Stimulated activated CD8-positive, alpha-beta memory T cell treated with anti-CD3 and anti-CD28 coated beads, Interleukin-4, amount 100 ng/mL, for 48 hours (primary cell): ENCODE results near the gene SHANK3.
A peak's percentile ranks its signal among the peaks of the same experiment; 100 is the strongest.

Experiments
- DNase-seq: peaks from one replicate; pipeline ENCODE4 v3.0.0-alpha.2; 2020

SHANK3 gene

GRCh38 chr22:50678651-50679521 lies 6.3 kb downstream of the SHANK3 start:
- no peak for DNase-seq

- no peak for DNase-seq
Measured at GRCh38 chr22:50683086-50683993, 10.7 kb downstream of the SHANK3 start.

GRCh38 chr22:50683994-50684371 lies 11.4 kb downstream of the SHANK3 start:
- DNase-seq, result no peak

- DNase-seq, result peak; percentile 7
Measured at GRCh38 chr22:50684501-50684900, 11.9 kb downstream of the SHANK3 start.

- no peak for DNase-seq
Measured at GRCh38 chr22:50684986-50685385, 12.4 kb downstream of the SHANK3 start.

GRCh38 chr22:50686794-50687193 lies 14.2 kb downstream of the SHANK3 start:
- DNase-seq, result peak; percentile 9

GRCh38 chr22:50687829-50688228 lies 15.2 kb downstream of the SHANK3 start:
- peak; percentile 13 for DNase-seq

GRCh38 chr22:50688448-50688847 lies 15.8 kb downstream of the SHANK3 start:
- DNase-seq, result peak; percentile 21

GRCh38 chr22:50691521-50691920 lies 18.9 kb downstream of the SHANK3 start:
- peak; percentile 54 for DNase-seq

GRCh38 chr22:50693462-50693861 lies 20.8 kb downstream of the SHANK3 start:
- no peak for DNase-seq

- DNase-seq, result no peak
Measured at GRCh38 chr22:50694099-50694605, 21.5 kb downstream of the SHANK3 start.

- DNase-seq, result no peak
Measured at GRCh38 chr22:50694766-50695420, 22.3 kb downstream of the SHANK3 start.

- no peak for DNase-seq
Measured at GRCh38 chr22:50695421-50696250, 23.0 kb downstream of the SHANK3 start.

- DNase-seq, result no peak
Measured at GRCh38 chr22:50696251-50696798, 23.7 kb downstream of the SHANK3 start.

- no peak for DNase-seq
Measured at GRCh38 chr22:50696799-50697561, 24.4 kb downstream of the SHANK3 start.

- DNase-seq, result no peak
Measured at GRCh38 chr22:50697667-50698506, 25.3 kb downstream of the SHANK3 start.

GRCh38 chr22:50698546-50698945 lies 25.9 kb downstream of the SHANK3 start:
- DNase-seq, result no peak

GRCh38 chr22:50699001-50699755 lies 26.6 kb downstream of the SHANK3 start:
- no peak for DNase-seq

- DNase-seq, result no peak
Measured at GRCh38 chr22:50699756-50700386, 27.2 kb downstream of the SHANK3 start.
